Right lobe of liver (tissue), 4 donors: ENCODE measurements around the gene CACNA2D4.

Experiments used
- POLR2A ChIP-seq: fragments of 450-650 bp; IDR thresholded peaks from one replicate; pipeline ENCODE4 v1.6.1; 2017; ENCODE audit warnings: antibody characterized with exemption, mild to moderate bottlenecking
- TF ChIP-seq, protein P1 (sequence below), 4 donors: fragments of 200-600 bp in 3 of 4; fragments of 450-650 bp in 1 of 4; IDR thresholded peaks; one replicate each; pipeline versions ENCODE4 v1.5.1 to v1.8.0; 2016 to 2022; ENCODE audit warnings: antibody characterized with exemption in 4 of 4, mild to moderate bottlenecking in 2 of 4
- donor health status: DM: no; HTN: no; CAD: no.
- donor health status: DM: no; HTN: no; CAD: no.
- donor health status: DM: no; HTN: yes; CAD: no.

DNA sequence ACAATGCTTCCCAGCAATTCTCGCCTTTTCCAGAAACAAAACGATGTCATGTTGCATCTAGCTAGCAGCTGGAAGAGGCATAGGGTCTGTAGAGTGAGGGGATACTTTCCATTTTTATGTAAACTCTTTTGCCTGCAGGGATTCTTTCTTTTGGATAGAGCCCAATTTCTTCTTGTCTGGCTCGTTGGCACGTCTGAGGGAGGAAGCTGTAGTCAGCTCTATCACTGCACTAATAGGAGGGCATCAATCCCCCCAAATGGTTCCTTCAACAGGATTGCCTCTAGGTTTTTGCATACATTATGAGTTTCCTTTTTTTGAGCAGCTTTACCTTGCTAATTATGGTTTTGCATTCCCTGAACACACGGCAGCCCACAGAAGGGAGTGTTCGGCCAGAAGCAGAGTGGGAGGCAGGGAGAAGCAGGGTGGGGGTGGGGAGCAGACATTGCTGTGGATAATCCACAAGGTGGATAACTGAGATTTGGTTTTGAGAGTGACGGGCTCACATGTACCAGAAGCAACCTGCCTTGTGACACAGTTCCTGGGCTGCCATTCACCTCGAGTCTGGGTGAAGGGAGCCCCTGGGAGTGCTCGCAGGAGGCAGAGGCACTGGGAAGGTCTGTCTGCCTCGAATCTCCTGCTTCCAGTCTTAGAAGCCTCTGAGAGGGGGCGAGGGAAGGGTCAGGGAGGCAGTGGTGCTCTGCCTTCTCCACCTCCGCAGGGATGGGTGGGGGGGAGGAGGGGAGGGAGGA, 73.6 kb downstream of the CACNA2D4 start:
- TF ChIP-seq, protein P1, sequence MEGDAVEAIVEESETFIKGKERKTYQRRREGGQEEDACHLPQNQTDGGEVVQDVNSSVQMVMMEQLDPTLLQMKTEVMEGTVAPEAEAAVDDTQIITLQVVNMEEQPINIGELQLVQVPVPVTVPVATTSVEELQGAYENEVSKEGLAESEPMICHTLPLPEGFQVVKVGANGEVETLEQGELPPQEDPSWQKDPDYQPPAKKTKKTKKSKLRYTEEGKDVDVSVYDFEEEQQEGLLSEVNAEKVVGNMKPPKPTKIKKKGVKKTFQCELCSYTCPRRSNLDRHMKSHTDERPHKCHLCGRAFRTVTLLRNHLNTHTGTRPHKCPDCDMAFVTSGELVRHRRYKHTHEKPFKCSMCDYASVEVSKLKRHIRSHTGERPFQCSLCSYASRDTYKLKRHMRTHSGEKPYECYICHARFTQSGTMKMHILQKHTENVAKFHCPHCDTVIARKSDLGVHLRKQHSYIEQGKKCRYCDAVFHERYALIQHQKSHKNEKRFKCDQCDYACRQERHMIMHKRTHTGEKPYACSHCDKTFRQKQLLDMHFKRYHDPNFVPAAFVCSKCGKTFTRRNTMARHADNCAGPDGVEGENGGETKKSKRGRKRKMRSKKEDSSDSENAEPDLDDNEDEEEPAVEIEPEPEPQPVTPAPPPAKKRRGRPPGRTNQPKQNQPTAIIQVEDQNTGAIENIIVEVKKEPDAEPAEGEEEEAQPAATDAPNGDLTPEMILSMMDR (IDR thresholded peaks at IDR 0.05) = no peak
- TF ChIP-seq POLR2A = no peak
